ENCODE measurements around the gene PITPNM3.

The PITPNM3 gene

DNA sequence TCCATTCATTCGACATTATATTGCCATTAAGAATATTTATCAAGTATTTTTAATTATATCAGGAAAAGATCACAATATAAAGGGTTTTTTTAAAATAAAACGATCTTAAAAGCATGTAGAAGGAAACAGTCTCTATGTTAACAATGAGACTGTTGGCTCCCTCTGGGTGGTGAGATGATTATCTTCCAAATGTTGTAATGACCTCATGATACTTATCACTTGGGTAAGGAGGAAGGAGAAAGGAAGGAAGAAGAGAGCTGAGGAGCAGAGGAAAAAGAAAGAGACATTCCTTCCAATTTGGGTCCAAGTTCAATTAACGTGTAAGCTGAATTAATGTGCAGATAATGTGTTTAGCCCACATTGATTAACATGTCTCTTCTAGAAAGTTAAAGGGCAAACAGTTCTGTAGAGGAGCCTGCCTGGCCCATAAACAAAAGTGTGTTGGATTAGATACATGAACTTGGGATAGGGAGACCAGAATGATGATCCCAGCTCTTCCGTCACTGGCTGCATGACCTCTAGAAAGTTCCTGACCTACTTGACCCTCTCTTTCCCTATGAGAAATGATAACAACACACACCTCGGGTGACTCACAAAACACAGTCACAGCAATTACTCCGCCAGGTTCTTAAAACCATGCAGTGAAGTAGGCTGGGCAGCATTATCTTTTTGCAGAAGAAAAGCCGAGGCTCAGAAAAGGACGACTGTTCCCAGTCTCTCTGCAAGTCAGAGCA lies 80.1 kb downstream of the PITPNM3 start:
- no peak for DNase-seq

DNA sequence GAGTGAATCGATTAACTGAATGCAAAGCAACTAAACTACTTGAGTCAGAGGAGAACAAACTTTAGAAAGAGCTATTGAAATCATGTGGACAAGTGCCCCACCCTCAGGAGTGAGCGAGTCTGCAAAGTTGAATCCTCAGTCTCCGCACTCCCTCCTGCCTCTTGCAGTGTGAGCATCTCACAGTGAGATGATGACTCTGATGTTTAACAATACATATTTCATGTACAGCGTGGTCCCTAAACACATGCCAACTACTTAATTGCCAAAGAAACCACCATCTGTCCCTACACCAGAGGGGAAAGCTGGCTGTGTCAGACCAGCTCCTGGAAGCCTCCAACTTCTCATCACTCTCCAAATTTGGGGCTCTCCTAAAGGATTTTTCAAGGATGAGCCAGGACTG lies 80.9 kb downstream of the PITPNM3 start:
- no peak for DNase-seq

DNA sequence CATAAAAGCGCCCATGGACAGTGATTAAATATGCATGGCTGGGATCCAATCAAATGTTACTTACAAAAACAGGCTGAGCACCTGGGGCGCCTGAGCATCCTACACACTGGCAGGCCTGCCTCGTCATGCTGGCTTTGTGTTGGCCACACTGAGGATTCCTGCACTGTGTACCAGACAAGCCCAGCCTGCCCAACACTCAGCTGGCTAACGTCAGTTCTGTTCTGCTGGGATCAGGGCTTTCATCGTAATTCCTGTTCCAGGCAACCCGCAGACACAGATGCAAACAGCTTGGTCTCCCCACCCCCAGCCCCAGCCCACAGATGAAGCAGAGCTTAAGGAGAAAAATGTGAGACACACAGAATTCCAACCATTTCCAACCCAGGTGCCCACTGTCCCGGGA lies 81.4 kb downstream of the PITPNM3 start:
- DNase-seq: no peak

DNA sequence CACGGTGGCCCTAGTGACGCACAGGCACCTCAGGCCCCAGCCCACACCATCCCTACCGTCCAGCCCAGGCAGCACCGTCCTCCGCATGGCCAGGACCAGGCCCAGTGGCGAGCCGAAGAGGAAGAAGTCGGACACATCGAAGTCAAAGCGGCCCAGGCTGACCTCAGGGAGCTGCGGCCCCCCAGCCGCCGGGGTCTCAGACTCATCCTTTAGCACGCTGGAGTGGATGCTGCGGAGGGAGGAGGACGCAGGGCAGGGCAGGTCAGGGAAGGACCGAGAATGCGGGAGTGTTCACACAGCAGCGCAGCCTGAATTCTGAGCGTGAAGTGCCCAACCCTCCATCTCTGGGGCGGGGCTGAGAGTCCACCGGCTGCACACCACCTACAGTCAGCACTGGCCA lies 82.0 kb downstream of the PITPNM3 start:
- no peak for DNase-seq

DNA sequence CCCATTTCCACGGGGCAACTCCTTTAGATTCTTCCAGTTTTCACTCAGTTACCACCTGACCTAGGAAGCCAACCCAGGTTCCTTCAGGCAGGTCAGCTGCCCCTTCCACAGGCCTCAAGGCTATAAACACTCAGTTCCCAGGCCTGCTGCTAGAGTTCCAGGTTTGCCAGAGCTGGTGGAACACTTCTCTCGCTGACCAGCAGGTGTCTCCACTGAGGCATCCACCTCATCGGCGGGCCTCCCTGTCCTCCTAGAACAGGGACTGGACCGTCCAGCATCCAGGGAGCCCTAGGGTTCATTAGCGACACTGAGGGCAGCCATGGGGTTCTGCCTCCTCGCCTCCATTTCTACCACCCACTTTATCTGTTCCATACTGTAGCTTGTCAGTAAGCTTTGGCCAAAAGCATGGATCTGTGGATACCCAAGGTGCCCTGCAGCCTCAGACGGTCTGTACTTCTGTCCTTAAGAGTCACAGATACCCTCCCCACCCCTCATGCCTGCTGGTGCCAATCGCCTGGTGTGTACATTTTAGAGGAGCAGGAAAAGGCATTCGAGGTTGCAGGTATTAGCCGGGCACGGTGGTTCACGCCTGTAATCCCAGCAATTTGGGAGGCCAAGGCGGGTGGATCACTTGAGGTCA lies 83.1 kb downstream of the PITPNM3 start:
- peak; percentile 50 for DNase-seq

DNA sequence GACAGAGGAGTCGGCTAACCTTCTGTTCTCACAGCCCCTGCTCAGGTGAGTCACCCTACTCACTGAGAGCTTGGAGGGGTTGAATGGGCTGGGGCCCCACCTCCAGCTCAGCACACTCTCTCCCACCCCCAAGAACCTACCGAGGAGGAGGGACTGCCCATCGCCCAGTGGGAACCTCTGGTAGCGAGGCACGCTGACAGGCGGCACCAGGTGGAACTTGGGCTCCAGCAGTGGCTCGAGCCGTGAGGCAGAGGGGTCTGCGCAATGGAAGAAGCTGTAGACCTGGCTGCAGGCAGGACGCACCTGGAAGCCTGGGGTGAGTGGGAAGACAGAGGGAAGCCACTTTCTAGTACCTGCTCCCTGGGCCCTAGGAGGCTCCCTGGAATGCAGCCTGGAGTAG lies 83.8 kb downstream of the PITPNM3 start:
- no peak for DNase-seq

DNA sequence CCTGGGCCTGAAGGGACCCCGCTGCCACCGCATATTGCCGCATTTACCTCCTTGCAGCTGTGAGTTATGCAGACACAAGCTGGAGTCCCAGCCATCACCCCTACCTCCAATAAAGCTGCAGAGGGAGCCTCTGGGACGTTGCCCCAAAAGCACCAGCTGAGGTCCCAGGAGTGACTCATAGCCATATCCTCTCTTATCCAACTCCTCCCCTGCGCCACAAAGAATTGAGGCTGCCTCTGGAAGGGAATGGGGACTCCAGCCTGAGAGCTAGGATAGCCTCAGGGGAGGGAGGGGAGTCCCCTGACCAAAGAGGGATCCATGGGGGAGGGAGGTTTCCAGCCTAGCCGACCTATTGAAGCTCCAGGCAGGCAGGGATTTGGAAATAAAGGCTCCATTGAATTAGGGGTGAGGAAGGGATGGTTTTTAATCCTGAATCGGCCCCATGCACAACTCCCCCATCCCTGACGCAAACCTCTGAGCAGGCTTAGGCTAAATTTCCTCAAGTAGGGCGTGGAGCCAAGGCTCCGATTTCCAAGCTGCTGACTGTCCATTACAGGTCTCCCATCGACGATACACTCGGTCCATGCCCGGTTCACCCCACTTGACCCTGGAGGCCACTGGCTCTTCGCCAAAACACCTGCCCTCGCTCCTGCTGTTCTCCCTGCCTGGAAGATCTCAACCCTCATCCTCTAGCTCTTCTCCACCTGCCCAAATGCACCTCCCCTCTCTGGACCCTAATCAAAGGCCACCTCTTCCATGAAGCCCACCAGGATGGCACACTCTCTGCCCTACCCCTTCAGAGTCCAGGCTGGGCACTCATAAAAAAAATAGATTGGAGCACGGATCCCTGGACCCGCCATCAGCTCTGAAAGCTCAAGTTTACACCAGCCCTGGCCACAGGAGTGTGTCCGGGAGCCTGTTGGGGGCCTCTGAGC lies 84.6 kb downstream of the PITPNM3 start:
- no peak for DNase-seq

DNA sequence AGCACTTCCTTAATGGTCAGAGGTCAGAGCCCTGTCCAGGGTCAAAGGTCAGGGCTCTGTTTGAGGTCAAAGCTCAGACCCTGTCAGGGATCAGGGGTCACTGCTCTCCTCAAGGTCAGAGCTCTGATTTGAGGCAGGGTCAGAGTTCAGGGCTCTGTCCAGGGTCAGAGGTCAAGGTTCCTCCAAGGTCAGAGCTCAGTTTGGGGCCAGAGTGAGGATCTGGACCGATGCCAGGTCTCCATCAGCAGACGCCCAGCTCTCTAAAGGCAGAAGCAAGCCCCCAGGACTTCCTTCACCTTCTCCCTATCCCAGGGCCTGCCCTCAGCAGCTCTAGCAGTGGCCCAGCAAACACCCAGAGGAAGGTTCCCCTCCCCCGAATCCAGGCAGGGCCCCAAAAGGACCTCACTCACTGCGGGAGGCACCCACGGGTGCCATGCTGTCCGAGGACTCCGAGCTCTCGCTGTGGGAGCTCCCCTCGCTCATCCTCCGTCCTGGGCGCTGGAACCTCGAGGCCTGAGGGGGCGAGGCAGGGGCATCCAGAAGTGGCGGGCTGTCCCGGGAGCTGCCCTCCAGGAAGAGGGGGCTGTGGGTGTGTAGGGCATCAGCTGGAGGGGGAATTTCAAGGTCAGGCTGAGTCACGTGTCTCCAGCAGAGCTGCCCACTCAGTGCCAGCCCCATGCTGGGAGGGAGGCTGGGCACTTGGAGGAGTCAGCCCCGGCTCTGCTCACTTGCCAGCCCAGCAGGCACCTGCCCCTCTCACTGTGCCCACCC lies 85.4 kb downstream of the PITPNM3 start:
- no peak for DNase-seq

DNA sequence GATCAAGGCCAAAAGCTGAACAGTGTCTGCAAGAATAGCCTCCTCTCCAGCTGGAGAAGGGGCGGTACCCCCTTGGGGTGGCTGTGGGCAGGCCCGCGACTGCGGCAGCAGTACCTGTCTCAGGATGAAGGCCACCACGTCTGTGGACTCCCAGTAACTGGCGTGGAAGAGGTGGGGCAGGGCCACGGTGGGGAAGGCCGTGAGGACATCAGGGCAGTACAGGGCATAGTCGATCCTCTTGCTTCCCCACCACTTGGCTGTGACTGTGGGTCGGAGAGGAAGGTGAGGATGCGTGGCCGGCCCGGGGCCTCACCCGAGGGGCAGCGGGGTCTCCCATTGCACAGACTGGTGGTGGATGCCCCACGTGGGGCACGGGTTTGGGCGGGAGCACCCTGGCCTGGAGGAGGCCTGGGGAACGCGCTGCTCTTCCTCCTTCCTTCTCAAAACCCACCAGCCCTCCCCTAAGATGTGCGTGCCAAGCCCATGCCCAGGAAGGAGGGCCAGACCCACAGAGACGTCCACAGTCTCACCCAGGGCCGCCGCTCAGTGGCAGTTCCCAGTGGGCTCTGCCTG lies 86.1 kb downstream of the PITPNM3 start:
- no peak for DNase-seq

DNA sequence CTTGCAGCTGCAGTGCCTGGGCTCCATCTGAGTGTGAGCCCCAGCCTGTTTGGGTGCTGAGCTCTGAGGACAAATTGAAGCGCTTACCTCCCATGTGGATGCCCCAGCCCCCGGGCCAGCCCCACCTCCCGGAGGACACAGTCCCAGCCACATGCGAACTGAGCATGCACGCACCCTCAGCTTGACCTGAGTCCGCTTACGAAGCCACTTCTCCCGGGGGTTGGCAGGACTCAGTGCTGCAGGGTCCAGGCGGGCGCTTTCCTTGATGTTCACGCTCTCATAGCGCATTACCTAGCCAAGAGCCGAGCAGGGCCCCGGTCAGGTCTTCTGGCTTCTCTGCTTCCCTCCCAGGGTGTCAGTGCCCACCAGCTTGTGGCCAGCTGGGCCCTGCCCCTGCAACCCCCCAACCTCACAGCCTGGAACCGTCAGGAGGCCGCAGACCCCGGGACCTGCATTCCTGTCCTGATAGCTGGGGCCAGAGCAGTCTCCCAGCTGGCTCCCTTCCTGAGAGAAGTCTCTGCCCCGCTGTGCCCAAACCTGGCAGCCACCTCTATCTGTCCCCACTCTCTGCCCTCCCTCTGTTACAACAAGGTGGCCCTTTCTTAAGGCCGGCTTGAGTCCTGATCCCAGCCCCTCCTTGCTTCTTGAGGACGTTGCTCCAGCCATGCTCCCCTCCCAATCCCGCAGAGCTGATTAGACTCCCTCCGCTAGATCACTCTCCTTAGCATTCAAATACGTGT lies 88.1 kb downstream of the PITPNM3 start:
- DNase-seq: no peak

DNA sequence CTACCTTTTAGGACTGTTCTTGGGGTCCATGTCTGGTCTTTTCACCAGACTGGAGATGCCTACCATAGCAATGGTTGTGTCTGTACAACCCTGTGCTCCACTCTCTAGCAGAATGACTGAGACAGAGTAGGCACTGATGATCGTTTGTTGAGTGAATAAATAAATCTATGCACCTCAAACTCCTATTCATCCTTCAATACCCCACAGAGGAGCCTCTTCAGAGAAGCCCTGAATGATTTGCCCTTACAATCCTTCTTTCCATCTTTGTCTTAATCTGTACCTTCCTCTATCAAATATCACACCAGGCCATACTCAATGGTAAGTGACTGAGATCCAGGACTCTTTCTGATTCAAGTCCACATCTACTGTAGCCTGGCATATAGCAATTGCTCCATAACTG lies 88.8 kb downstream of the PITPNM3 start:
- no peak for DNase-seq

DNA sequence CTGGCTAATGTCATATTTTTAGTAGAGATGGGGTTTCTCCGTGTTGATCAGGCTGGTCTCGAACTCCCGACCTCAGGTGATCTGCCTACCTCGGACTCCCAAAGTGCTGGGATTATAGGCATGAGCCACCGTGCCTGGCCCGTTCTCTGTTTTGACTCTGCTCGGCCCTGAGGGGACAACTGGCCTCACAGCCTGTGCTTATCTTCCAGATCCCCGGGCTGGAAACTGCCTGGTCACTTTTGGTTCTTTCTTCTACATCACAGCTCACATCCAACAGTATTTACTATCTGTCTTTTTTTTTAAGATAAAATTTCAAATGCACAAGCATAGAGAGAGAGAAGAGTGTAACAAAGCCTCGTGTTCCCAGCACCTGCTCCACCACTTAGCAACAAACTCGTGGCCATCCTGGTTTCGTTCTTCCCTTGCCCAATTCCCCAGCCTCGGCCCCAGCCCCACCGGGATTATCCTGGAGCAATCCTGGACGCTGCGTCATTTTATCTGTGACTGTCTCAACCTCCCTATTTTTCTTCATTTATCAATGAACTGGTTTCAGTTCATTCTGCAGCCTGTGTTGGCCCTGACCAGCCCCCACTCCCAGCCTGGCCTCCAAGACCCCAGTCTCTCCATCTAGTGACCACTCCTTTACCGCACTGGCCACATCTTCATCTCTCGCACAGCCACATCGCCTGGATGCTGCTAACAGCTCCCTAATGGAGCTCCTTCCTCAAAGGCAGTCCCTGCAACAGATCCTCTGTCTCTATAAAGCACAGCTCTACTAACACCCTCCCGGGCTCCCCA lies 91.0 kb downstream of the PITPNM3 start:
- no peak for DNase-seq

DNA sequence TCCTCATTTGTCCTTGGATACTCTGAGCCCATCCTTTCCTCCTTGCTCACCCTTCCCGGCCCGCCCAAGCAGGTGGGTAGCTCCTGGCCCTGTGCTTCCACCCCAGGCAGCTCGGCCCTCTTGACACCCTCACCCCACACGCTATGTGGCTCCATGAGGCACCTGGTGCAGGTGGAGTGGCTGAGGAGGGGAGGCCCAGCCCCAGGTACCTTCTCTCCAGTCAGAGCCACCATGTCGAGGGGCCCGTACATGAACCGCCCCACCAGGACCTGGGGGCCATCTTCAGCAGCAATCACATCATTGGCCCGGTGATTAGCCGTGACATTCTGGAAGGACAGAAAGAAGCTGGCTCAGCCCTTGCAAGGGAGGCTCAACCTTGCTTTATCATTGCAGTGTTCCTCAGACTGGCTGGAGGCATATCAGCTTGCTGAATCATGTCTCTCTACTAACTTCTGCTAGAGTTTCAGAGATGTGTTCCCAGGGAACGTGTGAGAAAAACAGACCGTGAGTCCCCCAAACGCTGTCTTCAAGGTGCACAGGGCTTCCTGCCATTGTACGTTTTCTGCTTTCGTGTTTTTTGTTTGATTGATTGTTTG lies 91.8 kb downstream of the PITPNM3 start:
- DNase-seq: no peak

DNA sequence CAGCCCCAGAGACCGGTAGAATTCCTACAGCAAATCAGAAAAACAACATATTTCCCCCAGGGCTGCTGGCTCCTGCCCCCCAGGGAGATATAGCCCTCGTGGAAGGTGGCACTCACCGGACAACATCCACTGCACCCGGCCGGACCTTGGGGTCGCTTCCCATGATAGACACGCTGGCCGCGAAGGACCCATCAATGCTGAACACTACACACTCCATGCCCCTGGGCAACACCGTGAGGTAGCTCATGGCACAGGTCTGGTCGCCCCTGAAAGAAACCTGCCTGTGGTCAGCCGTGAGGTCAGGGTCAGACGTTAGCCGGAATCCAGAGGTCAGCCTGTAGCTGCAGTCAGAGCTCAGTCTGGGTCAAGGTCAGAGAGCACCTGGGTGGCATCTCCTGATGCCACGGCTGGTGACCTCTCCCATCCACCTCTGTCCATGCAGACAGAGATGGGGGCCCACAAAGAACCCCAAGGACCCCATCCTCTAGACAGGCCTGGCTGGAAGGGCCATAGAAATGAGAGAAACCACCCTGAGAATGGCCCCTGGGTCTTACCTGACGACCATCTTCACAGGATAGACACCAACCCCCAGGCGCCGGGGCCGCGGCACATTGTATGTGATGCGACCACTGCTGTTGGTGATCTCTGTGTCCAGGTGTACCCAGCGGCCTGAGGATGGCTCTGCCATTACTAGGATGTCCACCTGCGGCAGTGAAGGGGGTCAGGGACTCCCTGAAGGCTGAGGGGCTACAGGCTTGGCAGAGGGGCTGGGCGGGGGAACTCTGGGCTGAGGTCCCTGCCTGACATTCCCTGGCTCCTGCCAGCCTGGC lies 92.5 kb downstream of the PITPNM3 start:
- no peak for DNase-seq

DNA sequence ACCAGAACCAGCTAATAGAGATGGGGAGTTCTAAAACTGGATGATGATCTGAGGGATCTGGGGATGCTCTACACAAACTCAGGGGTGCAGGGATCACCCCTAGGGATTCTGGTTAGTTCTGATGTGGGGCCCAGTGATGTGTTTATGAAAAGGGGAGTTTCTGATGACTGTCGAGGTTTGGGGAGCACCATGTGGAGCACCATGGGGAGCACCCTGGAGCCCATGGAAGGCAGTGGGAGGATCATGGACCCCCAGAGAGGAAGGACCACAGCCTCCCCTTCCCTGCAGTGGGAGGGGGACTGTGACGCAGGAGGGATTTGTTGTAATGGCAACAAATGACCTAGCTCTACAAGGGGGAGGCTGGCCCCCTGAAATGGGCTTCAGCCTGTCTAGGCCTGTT lies 93.7 kb downstream of the PITPNM3 start:
- DNase-seq: no peak

DNA sequence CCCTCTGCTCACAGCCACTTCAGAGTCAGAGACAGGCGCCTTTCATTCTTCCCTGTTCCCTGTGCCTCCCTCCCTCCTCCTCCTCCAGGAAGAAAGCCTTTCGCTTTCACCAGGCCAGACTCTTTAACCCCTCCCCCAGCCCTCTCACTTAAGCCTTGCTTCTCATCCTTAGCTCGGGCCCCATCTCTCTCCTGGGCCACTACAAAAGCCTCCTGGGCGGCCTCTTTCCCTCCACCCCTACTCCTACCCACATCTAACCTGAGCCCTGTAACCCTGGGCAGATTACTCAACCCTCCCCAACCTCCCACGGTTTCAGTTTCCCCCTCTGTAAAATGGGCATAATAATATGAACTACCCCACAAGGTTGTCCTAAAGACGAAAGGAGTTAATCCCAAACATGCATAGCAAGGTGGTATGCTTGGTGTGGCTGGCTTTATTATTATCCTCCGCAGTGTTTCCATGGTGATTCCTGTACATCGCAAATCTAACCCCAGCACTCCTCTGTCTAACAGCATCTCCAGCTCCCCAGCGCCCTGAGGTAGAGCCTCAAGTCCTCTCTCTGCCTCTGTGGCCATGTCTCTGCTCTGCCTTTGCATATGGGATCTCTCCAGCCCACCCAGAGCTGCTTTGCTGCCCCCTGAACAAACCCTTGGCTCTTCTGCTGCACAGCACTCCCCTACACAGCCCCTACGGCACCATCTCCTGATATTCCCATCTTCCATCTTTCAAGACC lies 94.4 kb downstream of the PITPNM3 start:
- no peak for DNase-seq

DNA sequence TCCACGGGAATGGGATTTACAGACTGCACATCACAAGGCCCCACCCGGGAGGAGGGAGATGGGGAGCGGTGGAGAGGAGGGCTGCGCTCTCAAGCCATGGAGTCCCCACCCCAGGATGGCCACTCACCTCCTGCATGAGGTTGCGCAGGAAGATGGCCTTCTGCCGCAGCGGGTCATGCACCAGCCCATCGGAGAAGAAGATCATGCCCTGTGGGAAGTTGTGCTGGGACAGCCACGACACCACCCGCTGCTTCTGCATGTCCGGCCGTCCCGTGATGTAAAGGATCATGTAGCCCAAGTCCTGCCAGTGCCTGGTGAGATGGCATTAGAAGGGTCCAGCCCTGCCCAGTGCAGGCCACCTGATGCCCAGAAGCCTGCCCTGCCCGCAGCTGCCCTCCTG lies 95.1 kb downstream of the PITPNM3 start:
- DNase-seq: no peak

DNA sequence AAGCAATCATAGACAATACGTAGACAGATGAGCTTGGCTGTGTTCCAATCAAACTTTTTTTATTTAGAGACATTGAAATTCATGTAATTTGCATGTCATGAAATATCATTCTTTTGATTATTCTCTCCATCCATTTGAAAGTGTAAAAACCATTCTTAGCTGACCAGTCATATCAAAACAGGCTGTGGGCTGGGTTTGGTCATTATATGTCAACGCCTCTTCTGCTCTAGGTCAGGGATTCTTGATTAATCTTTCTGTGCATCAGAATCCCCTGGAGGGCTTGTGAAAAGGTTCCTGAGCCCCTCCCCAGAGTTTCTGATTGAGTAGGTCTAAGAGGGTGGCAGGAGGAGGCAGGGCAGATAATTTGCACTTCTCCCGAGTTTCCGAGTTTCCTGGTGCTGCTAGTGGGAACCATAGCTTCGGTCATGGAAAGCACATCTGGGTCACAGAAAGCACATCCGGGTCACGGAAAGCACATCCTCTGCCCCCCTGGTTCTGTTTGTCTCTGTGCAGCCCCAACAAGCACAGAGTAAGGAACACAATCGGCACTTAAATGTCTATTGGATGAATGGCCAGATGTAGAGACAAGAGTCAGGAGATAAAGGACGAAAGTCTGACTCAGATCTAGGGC lies 95.7 kb downstream of the PITPNM3 start:
- no peak for DNase-seq

Data from activated CD4-positive, alpha-beta T cell treated with anti-CD3 and anti-CD28 coated beads for 1 hour (primary cell).